LoVo (cell line): Measurements from ENCODE around the gene FHOD1.

ENCODE experiments used
- DNase-seq: peaks from one replicate; pipeline ENCODE4 v3.0.0-alpha.2; 2016; ENCODE audit warnings: low spot score

FHOD1 gene

GRCh38 chr16:67277294-67277998 lies 30.2 kb upstream of the FHOD1 start:
- DNase-seq = peak; percentile 71

- no peak for DNase-seq
These were observed 28.0 kb upstream of the FHOD1 start for GRCh38 chr16:67275321-67275720.

- no peak for DNase-seq
These were observed 24.2 kb upstream of the FHOD1 start for GRCh38 chr16:67271446-67271845.

- DNase-seq = no peak
These were observed 23.7 kb upstream of the FHOD1 start for GRCh38 chr16:67270931-67271338.

GRCh38 chr16:67269766-67270165 lies 22.5 kb upstream of the FHOD1 start:
- DNase-seq = no peak

- peak; percentile 45 for DNase-seq
These were observed 20.9 kb upstream of the FHOD1 start for GRCh38 chr16:67268136-67268579.

- DNase-seq = no peak
These were observed 18.6 kb upstream of the FHOD1 start for GRCh38 chr16:67265834-67266233.

GRCh38 chr16:67264866-67265265 lies 17.6 kb upstream of the FHOD1 start:
- no peak for DNase-seq

- DNase-seq = no peak
These were observed 17.0 kb upstream of the FHOD1 start for GRCh38 chr16:67264277-67264676.

- no peak for DNase-seq
These were observed 15.9 kb upstream of the FHOD1 start for GRCh38 chr16:67263201-67263600.

GRCh38 chr16:67260426-67261063 lies 13.3 kb upstream of the FHOD1 start:
- DNase-seq = no peak

GRCh38 chr16:67259705-67260104 lies 12.4 kb upstream of the FHOD1 start:
- DNase-seq = no peak

GRCh38 chr16:67258161-67258835 lies 11.0 kb upstream of the FHOD1 start:
- no peak for DNase-seq

- DNase-seq = no peak
These were observed 10.3 kb upstream of the FHOD1 start for GRCh38 chr16:67257486-67258160.

- no peak for DNase-seq
These were observed 9.5 kb upstream of the FHOD1 start for GRCh38 chr16:67256701-67257230.

- DNase-seq = no peak
These were observed 8.4 kb upstream of the FHOD1 start for GRCh38 chr16:67255553-67256221.

- DNase-seq = no peak
These were observed 7.7 kb upstream of the FHOD1 start for GRCh38 chr16:67254801-67255552.

GRCh38 chr16:67252609-67253497 lies 5.6 kb upstream of the FHOD1 start:
- no peak for DNase-seq

- DNase-seq = no peak
These were observed 2.7 kb upstream of the FHOD1 start for GRCh38 chr16:67250045-67250327.
